DOHH2 (cell line): ENCODE results near the gene COG4.

Experiments
- EZH2phosphoT487 ChIP-seq: fragments of 200-600 bp; sonication (generic); IDR thresholded peaks from 2 replicates; pipeline ENCODE4 v1.6.1; 2017; ENCODE audit warnings: borderline replicate concordance, mild to moderate bottlenecking, antibody characterized with exemption, low read length, moderate library complexity, mixed read lengths
- TF ChIP-seq, protein P1 (sequence below): fragments of 200-600 bp; sonication (generic); IDR thresholded peaks from one replicate; pipeline ENCODE4 v1.5.1; 2014; ENCODE audit warnings: antibody characterized with exemption, mild to moderate bottlenecking, low read depth, low read length; ENCODE audit not compliant: poor library complexity, severe bottlenecking

GRCh38 chr16:70468776-70469525 lies 54.4 kb downstream of the COG4 start:
- TF ChIP-seq, protein P1, sequence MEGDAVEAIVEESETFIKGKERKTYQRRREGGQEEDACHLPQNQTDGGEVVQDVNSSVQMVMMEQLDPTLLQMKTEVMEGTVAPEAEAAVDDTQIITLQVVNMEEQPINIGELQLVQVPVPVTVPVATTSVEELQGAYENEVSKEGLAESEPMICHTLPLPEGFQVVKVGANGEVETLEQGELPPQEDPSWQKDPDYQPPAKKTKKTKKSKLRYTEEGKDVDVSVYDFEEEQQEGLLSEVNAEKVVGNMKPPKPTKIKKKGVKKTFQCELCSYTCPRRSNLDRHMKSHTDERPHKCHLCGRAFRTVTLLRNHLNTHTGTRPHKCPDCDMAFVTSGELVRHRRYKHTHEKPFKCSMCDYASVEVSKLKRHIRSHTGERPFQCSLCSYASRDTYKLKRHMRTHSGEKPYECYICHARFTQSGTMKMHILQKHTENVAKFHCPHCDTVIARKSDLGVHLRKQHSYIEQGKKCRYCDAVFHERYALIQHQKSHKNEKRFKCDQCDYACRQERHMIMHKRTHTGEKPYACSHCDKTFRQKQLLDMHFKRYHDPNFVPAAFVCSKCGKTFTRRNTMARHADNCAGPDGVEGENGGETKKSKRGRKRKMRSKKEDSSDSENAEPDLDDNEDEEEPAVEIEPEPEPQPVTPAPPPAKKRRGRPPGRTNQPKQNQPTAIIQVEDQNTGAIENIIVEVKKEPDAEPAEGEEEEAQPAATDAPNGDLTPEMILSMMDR = no peak
- TF ChIP-seq EZH2phosphoT487 = no peak
